ENCODE results near the gene CYGB. TPM values are rescaled to one million over a fixed set of nuclear protein-coding genes. Genes with fewer than 3 reads are reported as not detected.

The CYGB gene
- total and polyA plus RNA-seq, 2 of the 13 experiments (the other 11 are each of a cell fraction or from before 2014, with no cell fraction given): 18.9 to 27.1 TPM

DNA sequence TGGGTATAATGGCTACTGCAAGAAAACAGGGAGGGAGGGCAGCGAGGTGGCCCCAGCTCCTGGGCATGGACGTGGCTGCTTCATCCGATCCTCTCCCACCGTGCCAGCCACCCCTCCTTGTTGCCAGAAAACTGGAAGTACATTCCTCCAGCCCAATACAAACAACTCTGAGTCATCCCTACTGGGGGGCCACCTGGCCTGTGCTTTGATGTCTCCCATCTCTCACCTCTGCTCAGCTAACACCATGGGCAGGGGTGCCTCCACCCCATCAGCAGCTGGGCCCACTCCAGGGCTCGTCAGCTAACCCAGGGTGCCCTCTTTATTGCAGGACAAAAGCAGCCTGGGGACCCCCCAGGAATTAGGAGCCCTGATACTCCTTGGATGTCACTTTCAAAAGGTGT, 38.2 kb downstream of the CYGB start (continued):
- TF ChIP-seq, protein P1, sequence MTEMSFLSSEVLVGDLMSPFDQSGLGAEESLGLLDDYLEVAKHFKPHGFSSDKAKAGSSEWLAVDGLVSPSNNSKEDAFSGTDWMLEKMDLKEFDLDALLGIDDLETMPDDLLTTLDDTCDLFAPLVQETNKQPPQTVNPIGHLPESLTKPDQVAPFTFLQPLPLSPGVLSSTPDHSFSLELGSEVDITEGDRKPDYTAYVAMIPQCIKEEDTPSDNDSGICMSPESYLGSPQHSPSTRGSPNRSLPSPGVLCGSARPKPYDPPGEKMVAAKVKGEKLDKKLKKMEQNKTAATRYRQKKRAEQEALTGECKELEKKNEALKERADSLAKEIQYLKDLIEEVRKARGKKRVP (CRISPR knock-in tag; IDR thresholded peaks at IDR 0.05): peak in 1 of 2 experiments; percentile 78; a peak in 2 of 4 replicates
- TF ChIP-seq YY1 (IDR thresholded peaks at IDR 0.05; ENCODE audit: insufficient read depth, insufficient replicate concordance, low read depth, low read length) (no peak), HNF4G (IDR thresholded peaks at IDR 0.05; ENCODE audit: borderline replicate concordance, low read depth, low read length) (peak; percentile 59; the same call in 1 of the 2 replicates), HNF4G (CRISPR knock-in tag; IDR thresholded peaks at IDR 0.05; ENCODE audit: borderline replicate concordance, low read depth) (0 out of 2 replicates have a peak, but pooled peaks have one; percentile 35), ZNF292 (CRISPR knock-in tag; IDR thresholded peaks at IDR 0.05; ENCODE audit: borderline replicate concordance, low read depth) (0 out of 2 replicates have a peak, but pooled peaks have one; percentile 51), NFE2 (CRISPR knock-in tag; IDR thresholded peaks at IDR 0.05) (peak; percentile 53; the same call in 1 of the 2 replicates)
- TF ChIP-seq, protein P2, sequence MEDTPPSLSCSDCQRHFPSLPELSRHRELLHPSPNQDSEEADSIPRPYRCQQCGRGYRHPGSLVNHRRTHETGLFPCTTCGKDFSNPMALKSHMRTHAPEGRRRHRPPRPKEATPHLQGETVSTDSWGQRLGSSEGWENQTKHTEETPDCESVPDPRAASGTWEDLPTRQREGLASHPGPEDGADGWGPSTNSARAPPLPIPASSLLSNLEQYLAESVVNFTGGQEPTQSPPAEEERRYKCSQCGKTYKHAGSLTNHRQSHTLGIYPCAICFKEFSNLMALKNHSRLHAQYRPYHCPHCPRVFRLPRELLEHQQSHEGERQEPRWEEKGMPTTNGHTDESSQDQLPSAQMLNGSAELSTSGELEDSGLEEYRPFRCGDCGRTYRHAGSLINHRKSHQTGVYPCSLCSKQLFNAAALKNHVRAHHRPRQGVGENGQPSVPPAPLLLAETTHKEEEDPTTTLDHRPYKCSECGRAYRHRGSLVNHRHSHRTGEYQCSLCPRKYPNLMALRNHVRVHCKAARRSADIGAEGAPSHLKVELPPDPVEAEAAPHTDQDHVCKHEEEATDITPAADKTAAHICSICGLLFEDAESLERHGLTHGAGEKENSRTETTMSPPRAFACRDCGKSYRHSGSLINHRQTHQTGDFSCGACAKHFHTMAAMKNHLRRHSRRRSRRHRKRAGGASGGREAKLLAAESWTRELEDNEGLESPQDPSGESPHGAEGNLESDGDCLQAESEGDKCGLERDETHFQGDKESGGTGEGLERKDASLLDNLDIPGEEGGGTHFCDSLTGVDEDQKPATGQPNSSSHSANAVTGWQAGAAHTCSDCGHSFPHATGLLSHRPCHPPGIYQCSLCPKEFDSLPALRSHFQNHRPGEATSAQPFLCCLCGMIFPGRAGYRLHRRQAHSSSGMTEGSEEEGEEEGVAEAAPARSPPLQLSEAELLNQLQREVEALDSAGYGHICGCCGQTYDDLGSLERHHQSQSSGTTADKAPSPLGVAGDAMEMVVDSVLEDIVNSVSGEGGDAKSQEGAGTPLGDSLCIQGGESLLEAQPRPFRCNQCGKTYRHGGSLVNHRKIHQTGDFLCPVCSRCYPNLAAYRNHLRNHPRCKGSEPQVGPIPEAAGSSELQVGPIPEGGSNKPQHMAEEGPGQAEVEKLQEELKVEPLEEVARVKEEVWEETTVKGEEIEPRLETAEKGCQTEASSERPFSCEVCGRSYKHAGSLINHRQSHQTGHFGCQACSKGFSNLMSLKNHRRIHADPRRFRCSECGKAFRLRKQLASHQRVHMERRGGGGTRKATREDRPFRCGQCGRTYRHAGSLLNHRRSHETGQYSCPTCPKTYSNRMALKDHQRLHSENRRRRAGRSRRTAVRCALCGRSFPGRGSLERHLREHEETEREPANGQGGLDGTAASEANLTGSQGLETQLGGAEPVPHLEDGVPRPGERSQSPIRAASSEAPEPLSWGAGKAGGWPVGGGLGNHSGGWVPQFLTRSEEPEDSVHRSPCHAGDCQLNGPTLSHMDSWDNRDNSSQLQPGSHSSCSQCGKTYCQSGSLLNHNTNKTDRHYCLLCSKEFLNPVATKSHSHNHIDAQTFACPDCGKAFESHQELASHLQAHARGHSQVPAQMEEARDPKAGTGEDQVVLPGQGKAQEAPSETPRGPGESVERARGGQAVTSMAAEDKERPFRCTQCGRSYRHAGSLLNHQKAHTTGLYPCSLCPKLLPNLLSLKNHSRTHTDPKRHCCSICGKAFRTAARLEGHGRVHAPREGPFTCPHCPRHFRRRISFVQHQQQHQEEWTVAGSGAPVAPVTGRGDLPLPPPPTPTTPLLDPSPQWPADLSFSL (CRISPR knock-in tag; IDR thresholded peaks at IDR 0.05): no peak
- TF ChIP-seq, protein P3, sequence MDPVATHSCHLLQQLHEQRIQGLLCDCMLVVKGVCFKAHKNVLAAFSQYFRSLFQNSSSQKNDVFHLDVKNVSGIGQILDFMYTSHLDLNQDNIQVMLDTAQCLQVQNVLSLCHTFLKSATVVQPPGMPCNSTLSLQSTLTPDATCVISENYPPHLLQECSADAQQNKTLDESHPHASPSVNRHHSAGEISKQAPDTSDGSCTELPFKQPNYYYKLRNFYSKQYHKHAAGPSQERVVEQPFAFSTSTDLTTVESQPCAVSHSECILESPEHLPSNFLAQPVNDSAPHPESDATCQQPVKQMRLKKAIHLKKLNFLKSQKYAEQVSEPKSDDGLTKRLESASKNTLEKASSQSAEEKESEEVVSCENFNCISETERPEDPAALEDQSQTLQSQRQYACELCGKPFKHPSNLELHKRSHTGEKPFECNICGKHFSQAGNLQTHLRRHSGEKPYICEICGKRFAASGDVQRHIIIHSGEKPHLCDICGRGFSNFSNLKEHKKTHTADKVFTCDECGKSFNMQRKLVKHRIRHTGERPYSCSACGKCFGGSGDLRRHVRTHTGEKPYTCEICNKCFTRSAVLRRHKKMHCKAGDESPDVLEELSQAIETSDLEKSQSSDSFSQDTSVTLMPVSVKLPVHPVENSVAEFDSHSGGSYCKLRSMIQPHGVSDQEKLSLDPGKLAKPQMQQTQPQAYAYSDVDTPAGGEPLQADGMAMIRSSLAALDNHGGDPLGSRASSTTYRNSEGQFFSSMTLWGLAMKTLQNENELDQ (CRISPR knock-in tag; IDR thresholded peaks at IDR 0.05; ENCODE audit: borderline replicate concordance): no peak
- TF ChIP-seq, protein P4, sequence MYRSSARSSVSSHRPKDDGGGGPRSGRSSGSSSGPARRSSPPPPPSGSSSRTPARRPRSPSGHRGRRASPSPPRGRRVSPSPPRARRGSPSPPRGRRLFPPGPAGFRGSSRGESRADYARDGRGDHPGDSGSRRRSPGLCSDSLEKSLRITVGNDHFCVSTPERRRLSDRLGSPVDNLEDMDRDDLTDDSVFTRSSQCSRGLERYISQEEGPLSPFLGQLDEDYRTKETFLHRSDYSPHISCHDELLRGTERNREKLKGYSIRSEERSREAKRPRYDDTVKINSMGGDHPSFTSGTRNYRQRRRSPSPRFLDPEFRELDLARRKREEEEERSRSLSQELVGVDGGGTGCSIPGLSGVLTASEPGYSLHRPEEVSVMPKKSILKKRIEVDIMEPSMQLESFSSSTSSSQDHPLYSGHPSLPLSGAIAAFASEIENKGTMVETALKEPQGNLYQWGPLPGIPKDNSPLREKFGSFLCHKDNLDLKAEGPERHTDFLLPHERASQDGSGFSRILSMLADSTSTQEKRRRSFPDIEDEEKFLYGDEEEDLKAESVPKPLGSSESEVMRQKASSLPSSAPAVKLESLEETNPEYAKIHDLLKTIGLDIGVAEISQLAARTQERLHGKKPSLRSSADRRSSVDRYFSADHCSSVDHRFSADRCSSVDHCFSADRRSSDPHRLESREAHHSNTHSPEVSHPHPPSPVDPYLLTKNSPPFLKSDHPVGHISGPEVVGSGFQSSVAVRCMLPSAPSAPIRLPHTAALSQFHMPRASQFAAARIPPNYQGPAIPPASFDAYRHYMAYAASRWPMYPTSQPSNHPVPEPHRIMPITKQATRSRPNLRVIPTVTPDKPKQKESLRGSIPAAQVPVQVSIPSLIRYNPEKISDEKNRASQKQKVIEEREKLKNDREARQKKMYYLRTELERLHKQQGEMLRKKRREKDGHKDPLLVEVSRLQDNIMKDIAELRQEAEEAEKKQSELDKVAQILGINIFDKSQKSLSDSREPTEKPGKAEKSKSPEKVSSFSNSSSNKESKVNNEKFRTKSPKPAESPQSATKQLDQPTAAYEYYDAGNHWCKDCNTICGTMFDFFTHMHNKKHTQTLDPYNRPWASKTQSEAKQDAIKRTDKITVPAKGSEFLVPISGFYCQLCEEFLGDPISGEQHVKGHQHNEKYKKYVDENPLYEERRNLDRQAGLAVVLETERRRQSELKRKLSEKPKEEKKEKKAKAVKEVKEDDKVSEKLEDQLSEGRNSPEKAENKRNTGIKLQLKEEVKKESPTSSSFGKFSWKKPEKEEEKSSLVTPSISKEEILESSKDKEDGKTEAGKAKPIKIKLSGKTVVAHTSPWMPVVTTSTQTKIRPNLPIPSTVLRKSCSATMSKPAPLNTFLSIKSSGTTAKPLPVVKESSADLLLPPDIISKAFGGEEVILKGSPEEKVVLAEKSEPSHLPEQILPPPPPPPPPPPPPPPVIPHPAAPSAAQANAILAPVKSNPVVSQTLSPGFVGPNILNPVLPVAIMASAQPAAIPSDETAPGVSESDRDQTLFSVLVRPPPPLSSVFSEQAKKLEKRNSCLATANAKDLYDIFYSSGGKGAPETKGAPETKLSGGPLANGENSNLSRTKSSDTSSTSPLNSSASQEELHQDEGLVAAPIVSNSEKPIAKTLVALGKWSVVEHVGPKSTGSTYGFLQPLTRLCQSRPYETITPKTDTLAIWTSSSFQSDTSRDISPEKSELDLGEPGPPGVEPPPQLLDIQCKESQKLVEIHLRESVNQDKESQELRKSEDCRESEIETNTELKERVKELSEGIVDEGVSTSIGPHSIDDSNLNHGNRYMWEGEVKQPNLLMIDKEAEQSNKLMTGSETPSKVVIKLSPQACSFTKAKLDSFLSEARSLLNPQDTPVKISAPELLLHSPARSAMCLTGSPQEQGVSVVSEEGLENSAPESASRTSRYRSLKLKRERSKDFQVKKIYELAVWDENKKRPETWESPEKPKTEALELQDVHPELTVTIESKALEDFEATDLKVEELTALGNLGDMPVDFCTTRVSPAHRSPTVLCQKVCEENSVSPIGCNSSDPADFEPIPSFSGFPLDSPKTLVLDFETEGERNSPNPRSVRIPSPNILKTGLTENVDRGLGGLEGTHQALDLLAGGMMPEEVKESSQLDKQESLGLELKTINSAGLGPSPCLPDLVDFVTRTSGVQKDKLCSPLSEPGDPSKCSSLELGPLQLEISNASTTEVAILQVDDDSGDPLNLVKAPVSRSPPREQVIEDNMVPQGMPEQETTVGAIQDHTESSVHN (CRISPR knock-in tag; IDR thresholded peaks at IDR 0.05): no peak
